PFSK-1 (cell line): Measurements from ENCODE around the gene SRRT.

ENCODE experiments used
- POLR2AphosphoS5 ChIP-seq: IDR thresholded peaks from 2 replicates; pipeline ENCODE4 v1.6.1; 2012; ENCODE audit warnings: low read depth, mild to moderate bottlenecking, control low read depth, low read length, moderate library complexity
- SIN3A ChIP-seq: IDR thresholded peaks from 2 replicates; pipeline ENCODE4 v1.6.1; 2012; ENCODE audit warnings: mild to moderate bottlenecking, low read length, moderate library complexity, borderline replicate concordance; ENCODE audit not compliant: insufficient read depth
- TAF1 ChIP-seq: IDR thresholded peaks from 2 replicates; pipeline ENCODE4 v1.6.1; 2012; ENCODE audit warnings: low read length, control low read depth, borderline replicate concordance; ENCODE audit not compliant: insufficient read depth

- TF ChIP-seq TAF1 (no peak), SIN3A (no peak), POLR2AphosphoS5 (no peak)
Measured at GRCh38 chr7:100864263-100864845, 10.5 kb upstream of the SRRT start.
